Measurements from ENCODE around the gene FAM3B.

Gene FAM3B

GRCh38 chr21:41361786-41362604 is 45.4 kb downstream of the FAM3B start, which contains the start of gene MX2:
Gene MX2 (plus strand): TSS chr21:41362027. CDS start chr21:41376907, 14,880 bp downstream.
- DNase-seq (ENCODE audit: extremely low spot score): no peak
- TF ChIP-seq CTBP1 (IDR thresholded peaks at IDR 0.05; ENCODE audit: borderline replicate concordance) (no peak), SUZ12 (IDR thresholded peaks at IDR 0.05) (no peak), ELF4 (IDR thresholded peaks at IDR 0.05) (no peak), FOXA1 (IDR thresholded peaks at IDR 0.05) (no peak), FOXK2 (IDR thresholded peaks at IDR 0.05) (no peak), ARNT (IDR thresholded peaks at IDR 0.05) (no peak), NFRKB (IDR thresholded peaks at IDR 0.05) (no peak), BHLHE40 (IDR thresholded peaks at IDR 0.05; ENCODE audit: borderline replicate concordance) (no peak), TARDBP (IDR thresholded peaks at IDR 0.05) (no peak), ZNF384 (IDR thresholded peaks at IDR 0.05) (no peak), LEF1 (IDR thresholded peaks at IDR 0.05; ENCODE audit: borderline replicate concordance) (no peak), FOXM1 (IDR thresholded peaks at IDR 0.05; ENCODE audit: borderline replicate concordance) (no peak), SP1 (IDR thresholded peaks at IDR 0.05) (no peak), L3MBTL2 (conservative IDR thresholded peaks at IDR 0.05) (no peak), HDGF (IDR thresholded peaks at IDR 0.05; ENCODE audit: borderline replicate concordance) (no peak)
- TF ChIP-seq, protein P1, sequence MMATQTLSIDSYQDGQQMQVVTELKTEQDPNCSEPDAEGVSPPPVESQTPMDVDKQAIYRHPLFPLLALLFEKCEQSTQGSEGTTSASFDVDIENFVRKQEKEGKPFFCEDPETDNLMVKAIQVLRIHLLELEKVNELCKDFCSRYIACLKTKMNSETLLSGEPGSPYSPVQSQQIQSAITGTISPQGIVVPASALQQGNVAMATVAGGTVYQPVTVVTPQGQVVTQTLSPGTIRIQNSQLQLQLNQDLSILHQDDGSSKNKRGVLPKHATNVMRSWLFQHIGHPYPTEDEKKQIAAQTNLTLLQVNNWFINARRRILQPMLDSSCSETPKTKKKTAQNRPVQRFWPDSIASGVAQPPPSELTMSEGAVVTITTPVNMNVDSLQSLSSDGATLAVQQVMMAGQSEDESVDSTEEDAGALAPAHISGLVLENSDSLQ (IDR thresholded peaks at IDR 0.05): no peak
- ChIA-PET POLR2A (no interaction called here), CTCF (no interaction called here)

DNA sequence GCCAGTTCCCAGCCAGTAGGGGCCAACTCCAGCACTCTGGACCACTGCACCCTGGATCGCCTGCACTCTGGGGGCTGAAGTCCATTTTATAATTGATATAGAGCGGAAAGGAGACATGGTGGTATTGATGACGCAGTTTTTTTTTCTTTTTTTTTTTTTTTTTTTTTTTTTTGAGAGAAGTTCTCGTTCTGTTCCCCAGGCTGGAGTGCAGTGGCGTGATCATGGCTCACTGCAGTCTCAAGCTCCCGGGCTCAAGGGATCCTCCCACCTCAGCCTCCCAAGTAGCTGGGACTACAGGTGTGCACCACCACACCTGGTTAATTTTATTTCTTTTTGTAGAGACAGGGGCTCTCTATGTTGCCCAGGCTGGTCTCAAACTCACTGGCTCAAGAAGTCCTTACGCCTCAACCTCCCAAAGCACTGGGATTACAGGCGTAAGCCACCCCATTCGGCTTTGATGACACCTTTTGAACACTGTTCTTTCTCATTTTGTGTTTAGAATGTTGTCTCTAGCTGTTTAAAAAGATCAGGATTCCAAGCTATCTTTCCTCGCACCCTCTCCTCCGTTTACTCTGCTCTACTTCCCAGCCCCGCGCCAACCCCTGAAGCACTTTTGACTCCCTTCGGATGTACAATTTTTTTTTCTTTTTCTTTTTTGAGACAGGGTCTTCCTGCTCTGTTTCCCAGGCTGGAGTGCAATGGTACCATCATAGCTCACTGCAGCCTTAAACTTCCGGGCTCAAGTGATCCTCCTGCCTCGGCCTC is 46.2 kb downstream of the FAM3B start:
- DNase-seq (ENCODE audit: extremely low spot score): no peak
- ChIA-PET POLR2A (no interaction called here), CTCF (no interaction called here)
- no peak for TF ChIP-seq HDGF (IDR thresholded peaks at IDR 0.05; ENCODE audit: borderline replicate concordance)
- TF ChIP-seq L3MBTL2 (conservative IDR thresholded peaks at IDR 0.05): no peak
- no peak for TF ChIP-seq ELF4 (IDR thresholded peaks at IDR 0.05)
- no peak for TF ChIP-seq ZNF384 (IDR thresholded peaks at IDR 0.05)
- no peak for TF ChIP-seq FOXA1 (IDR thresholded peaks at IDR 0.05)
- TF ChIP-seq CTBP1 (IDR thresholded peaks at IDR 0.05; ENCODE audit: borderline replicate concordance): no peak
- TF ChIP-seq SP1 (IDR thresholded peaks at IDR 0.05): no peak
- no peak for TF ChIP-seq FOXK2 (IDR thresholded peaks at IDR 0.05)
- no peak for TF ChIP-seq SUZ12 (IDR thresholded peaks at IDR 0.05)
- no peak for TF ChIP-seq FOXM1 (IDR thresholded peaks at IDR 0.05; ENCODE audit: borderline replicate concordance)
- TF ChIP-seq, protein P1 (IDR thresholded peaks at IDR 0.05): no peak
- no peak for TF ChIP-seq LEF1 (IDR thresholded peaks at IDR 0.05; ENCODE audit: borderline replicate concordance)
- no peak for TF ChIP-seq ARNT (IDR thresholded peaks at IDR 0.05)

DNA sequence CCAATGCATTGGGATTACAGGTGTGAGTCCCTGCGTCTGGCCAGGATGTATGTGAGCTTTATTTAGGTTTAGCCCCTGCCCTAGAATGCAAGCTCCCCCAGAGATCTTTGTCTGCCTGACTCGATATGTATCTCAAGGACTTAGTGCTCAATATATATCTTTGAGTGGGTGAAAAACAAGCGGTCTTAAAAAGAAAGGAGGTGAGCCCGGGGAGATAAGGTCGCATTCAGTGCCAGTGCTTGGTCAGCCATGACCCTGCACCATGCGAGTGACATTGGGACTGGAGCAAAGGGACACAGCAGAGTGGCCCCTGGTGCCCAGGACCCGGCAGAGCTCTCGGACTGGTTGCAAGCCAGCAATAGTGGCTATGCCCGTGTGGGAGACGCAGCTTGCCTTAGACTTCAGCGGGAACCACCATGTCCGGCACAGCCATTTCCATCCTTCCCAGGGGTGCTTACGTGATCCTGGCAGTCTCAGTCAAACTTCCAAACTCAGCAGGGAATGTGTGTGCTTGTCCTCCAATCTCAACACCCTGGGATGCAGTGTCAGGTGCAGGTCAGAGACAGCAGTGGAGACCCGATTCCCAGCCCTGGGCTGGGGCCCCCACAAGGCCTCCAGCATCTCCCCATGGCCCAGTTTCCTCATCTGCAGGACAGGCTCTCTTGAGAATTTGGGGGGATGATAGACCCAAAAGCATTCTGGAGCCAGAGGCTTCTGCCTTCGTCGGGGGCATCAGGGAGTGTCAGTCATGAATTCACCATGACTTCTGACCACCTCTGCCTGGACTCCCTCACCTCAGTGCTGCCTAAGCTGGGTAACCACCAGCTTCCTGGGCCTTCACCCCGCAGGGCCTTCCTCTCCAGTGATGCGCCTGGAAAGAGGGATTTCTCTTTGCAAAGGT is 47.0 kb downstream of the FAM3B start:
- DNase-seq (ENCODE audit: extremely low spot score): no peak
- no peak for TF ChIP-seq TARDBP (IDR thresholded peaks at IDR 0.05)
- TF ChIP-seq NFRKB (IDR thresholded peaks at IDR 0.05): no peak
- TF ChIP-seq FOXM1 (IDR thresholded peaks at IDR 0.05; ENCODE audit: borderline replicate concordance): no peak
- no peak for TF ChIP-seq ELF4 (IDR thresholded peaks at IDR 0.05)
- no peak for TF ChIP-seq ARNT (IDR thresholded peaks at IDR 0.05)
- TF ChIP-seq, protein P1 (IDR thresholded peaks at IDR 0.05): no peak
- TF ChIP-seq FOXA1 (IDR thresholded peaks at IDR 0.05): no peak
- no peak for TF ChIP-seq L3MBTL2 (conservative IDR thresholded peaks at IDR 0.05)
- TF ChIP-seq HDGF (IDR thresholded peaks at IDR 0.05; ENCODE audit: borderline replicate concordance): no peak
- no peak for TF ChIP-seq SP1 (IDR thresholded peaks at IDR 0.05)
- TF ChIP-seq BHLHE40 (IDR thresholded peaks at IDR 0.05; ENCODE audit: borderline replicate concordance): no peak
- TF ChIP-seq FOXK2 (IDR thresholded peaks at IDR 0.05): no peak
- TF ChIP-seq CTBP1 (IDR thresholded peaks at IDR 0.05; ENCODE audit: borderline replicate concordance): no peak
- TF ChIP-seq SUZ12 (IDR thresholded peaks at IDR 0.05): no peak
- no peak for TF ChIP-seq ZNF384 (IDR thresholded peaks at IDR 0.05)
- no peak for TF ChIP-seq LEF1 (IDR thresholded peaks at IDR 0.05; ENCODE audit: borderline replicate concordance)
- CTCF ChIA-PET: no interaction called here
- POLR2A ChIA-PET: no interaction called here

GRCh38 chr21:41364308-41364707 is 47.7 kb downstream of the FAM3B start:
- ChIA-PET POLR2A (no interaction called here), CTCF (no interaction called here)
- TF ChIP-seq ELF4 (IDR thresholded peaks at IDR 0.05) (no peak), FOXA1 (IDR thresholded peaks at IDR 0.05) (no peak), FOXK2 (IDR thresholded peaks at IDR 0.05) (no peak), ARNT (IDR thresholded peaks at IDR 0.05) (no peak), FOXM1 (IDR thresholded peaks at IDR 0.05; ENCODE audit: borderline replicate concordance) (no peak), LEF1 (IDR thresholded peaks at IDR 0.05; ENCODE audit: borderline replicate concordance) (no peak), HDGF (IDR thresholded peaks at IDR 0.05; ENCODE audit: borderline replicate concordance) (no peak), BHLHE40 (IDR thresholded peaks at IDR 0.05; ENCODE audit: borderline replicate concordance) (no peak), CTBP1 (IDR thresholded peaks at IDR 0.05; ENCODE audit: borderline replicate concordance) (no peak), L3MBTL2 (conservative IDR thresholded peaks at IDR 0.05) (no peak), SP1 (IDR thresholded peaks at IDR 0.05) (no peak), SUZ12 (IDR thresholded peaks at IDR 0.05) (no peak), ZNF384 (IDR thresholded peaks at IDR 0.05) (no peak), TARDBP (IDR thresholded peaks at IDR 0.05) (no peak)
- TF ChIP-seq, protein P1 (IDR thresholded peaks at IDR 0.05): no peak
- no peak for DNase-seq (ENCODE audit: extremely low spot score)

All from HEK293T (cell line).